Vagina (tissue), 2 donors: ENCODE results near the gene CCDC73.

Source experiments
- POLR2A ChIP-seq, 2 donors: fragments of 450-650 bp; IDR thresholded peaks; one replicate each; pipeline ENCODE4 v1.6.1; 2017; ENCODE audit warnings: antibody characterized with exemption in 2 of 2, mild to moderate bottlenecking in 2 of 2, moderate library complexity in 2 of 2
- POLR2AphosphoS5 ChIP-seq, 2 donors: sonication (generic); formaldehyde crosslinking; IDR thresholded peaks; one replicate each; pipeline ENCODE4 v1.9.0; 2017; ENCODE audit warnings: antibody characterized with exemption in 2 of 2, mild to moderate bottlenecking in 2 of 2, low read depth in 1 of 2; ENCODE audit not compliant: insufficient read depth in 1 of 2
- TF ChIP-seq, protein P1 (sequence below), 3 experiments: fragments of 450-650 bp in 2 of 3; fragments of 200-600 bp in 1 of 3; sonication (generic) in 1 of 3; IDR thresholded peaks; one replicate each; pipeline ENCODE4 v1.5.1; 2017 to 2019; ENCODE audit warnings: antibody characterized with exemption in 3 of 3, mild to moderate bottlenecking in 2 of 3, moderate library complexity in 2 of 3

GRCh38 chr11:32594272-32594671, 200.2 kb downstream of the CCDC73 start:
- TF ChIP-seq POLR2A (IDR thresholded peaks at IDR 0.05) (no peak), POLR2AphosphoS5 (IDR thresholded peaks at IDR 0.05; ENCODE audit: insufficient read depth in 1 of 2, low read depth in 1 of 2) (no peak)
- TF ChIP-seq, protein P1, sequence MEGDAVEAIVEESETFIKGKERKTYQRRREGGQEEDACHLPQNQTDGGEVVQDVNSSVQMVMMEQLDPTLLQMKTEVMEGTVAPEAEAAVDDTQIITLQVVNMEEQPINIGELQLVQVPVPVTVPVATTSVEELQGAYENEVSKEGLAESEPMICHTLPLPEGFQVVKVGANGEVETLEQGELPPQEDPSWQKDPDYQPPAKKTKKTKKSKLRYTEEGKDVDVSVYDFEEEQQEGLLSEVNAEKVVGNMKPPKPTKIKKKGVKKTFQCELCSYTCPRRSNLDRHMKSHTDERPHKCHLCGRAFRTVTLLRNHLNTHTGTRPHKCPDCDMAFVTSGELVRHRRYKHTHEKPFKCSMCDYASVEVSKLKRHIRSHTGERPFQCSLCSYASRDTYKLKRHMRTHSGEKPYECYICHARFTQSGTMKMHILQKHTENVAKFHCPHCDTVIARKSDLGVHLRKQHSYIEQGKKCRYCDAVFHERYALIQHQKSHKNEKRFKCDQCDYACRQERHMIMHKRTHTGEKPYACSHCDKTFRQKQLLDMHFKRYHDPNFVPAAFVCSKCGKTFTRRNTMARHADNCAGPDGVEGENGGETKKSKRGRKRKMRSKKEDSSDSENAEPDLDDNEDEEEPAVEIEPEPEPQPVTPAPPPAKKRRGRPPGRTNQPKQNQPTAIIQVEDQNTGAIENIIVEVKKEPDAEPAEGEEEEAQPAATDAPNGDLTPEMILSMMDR (IDR thresholded peaks at IDR 0.05) = no peak
